GM12872 (cell line): ENCODE measurements around the gene TSHZ3.

Experiments
- TF ChIP-seq, protein P1 (sequence below): IDR thresholded peaks from 3 replicates; pipeline ENCODE4 v1.5.1; 2011; ENCODE audit warnings: low read depth, mild to moderate bottlenecking, low read length, moderate library complexity; ENCODE audit not compliant: insufficient read depth

The TSHZ3 gene

GRCh38 chr19:31278555-31279435 lies 70.4 kb downstream of the TSHZ3 start:
- TF ChIP-seq, protein P1, sequence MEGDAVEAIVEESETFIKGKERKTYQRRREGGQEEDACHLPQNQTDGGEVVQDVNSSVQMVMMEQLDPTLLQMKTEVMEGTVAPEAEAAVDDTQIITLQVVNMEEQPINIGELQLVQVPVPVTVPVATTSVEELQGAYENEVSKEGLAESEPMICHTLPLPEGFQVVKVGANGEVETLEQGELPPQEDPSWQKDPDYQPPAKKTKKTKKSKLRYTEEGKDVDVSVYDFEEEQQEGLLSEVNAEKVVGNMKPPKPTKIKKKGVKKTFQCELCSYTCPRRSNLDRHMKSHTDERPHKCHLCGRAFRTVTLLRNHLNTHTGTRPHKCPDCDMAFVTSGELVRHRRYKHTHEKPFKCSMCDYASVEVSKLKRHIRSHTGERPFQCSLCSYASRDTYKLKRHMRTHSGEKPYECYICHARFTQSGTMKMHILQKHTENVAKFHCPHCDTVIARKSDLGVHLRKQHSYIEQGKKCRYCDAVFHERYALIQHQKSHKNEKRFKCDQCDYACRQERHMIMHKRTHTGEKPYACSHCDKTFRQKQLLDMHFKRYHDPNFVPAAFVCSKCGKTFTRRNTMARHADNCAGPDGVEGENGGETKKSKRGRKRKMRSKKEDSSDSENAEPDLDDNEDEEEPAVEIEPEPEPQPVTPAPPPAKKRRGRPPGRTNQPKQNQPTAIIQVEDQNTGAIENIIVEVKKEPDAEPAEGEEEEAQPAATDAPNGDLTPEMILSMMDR = no peak

- TF ChIP-seq, protein P1 = no peak
Measured at GRCh38 chr19:31277516-31277915, 71.7 kb downstream of the TSHZ3 start.

- TF ChIP-seq, protein P1 = no peak
Measured at GRCh38 chr19:31276831-31277230, 72.4 kb downstream of the TSHZ3 start.

DNA sequence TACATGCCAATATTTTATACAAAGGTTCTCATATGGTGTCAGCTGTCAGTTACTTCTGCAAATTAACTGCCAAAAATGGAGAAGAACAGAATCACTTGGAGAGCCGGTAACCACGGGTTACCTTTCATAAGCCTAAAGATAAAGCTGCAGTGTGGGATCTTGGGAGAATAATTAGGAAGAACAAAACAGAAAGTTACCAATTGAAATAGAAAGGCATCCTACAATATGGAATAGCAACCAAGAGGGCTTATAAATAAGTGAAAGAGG lies 74.2 kb downstream of the TSHZ3 start:
- TF ChIP-seq, protein P1 = no peak

DNA sequence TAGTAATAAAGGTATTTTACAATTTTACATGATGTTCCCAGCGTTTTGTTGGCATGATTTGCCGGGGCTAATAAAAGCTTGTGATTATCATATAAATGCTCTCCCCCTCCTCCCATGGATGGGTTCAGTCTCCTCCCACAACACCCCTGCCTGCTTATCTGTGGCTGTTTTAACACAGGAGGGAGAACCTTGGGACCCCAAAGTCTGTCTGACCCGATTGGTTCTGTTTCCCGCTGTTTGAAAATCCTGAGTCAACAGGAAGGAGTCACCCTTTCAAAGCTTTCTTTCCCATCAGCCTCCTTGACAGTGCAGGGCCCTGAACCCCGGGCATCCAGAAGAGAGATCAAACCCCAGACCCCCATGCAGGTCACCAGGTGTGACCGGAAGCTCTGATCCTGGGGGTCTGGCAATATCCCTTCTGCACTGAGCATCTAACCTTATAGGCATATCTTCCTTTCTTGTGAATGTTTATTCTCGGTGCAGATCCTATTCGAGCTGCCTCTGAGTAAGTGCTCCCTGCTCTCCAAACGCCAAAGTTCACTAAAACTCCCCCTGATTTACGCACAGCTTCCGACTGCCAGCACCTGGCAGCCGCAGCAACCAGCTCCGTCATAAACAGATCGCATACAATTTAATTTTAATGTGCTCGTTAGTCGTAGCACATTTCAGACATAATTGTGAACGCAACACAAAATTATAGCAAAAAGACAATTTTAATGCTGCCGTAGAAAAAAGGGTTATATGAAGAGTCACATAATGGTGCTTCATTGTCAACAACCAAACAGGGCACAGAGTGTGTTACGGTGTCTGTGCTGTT lies 74.8 kb downstream of the TSHZ3 start:
- TF ChIP-seq, protein P1 = no peak

GRCh38 chr19:31272583-31273106 lies 76.6 kb downstream of the TSHZ3 start:
- TF ChIP-seq, protein P1 = no peak

DNA sequence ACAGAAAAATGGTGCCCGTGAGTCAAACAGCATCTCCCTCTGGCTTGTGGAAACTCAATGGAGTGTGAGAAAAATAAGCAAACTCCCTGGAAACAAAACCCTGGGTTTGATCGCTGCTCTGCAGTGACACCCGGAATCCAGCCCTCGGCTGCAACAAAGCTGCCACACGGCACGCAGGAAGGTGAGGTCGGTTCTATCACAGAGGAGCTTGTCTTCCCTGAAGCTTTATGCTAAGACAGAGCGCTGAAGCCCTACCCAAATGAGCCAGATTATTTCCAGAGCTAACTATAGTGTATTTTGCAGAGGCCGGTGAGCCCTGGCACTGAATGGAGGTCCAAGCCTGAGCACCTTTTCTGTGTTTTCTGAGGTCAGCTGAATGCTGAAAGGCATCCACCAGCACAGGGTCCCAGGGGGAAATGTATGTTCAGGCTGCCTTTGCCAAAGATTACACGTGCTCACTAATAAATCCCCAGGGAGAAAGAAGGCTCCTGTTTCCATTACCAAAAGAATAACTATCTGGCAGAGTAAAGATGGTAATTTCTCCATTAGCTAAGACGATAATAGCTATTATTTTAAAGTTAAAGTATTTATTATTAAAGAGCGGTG lies 77.8 kb downstream of the TSHZ3 start:
- TF ChIP-seq, protein P1 = no peak
